ENCODE results near the gene PLXNA4.

PLXNA4 gene

DNA sequence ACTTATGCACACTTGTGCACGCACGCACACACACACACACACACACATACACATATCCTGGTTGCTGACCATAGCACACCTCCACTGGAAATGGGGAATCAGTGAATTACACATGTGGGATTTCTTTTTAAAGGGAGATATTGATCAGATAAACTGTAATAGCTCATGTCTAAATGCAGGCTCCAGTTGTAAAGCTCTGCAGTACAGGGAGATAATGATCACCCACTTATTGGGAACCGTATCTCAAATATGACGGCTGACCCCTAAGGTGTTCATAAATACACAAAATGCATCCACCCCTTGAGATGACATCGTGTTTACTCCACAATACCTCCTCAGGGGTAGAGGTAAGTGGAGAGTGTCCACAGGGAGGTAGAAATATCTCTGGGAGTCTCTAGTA is 79.2 kb downstream of the PLXNA4 start:
- TF ChIP-seq, protein P1, sequence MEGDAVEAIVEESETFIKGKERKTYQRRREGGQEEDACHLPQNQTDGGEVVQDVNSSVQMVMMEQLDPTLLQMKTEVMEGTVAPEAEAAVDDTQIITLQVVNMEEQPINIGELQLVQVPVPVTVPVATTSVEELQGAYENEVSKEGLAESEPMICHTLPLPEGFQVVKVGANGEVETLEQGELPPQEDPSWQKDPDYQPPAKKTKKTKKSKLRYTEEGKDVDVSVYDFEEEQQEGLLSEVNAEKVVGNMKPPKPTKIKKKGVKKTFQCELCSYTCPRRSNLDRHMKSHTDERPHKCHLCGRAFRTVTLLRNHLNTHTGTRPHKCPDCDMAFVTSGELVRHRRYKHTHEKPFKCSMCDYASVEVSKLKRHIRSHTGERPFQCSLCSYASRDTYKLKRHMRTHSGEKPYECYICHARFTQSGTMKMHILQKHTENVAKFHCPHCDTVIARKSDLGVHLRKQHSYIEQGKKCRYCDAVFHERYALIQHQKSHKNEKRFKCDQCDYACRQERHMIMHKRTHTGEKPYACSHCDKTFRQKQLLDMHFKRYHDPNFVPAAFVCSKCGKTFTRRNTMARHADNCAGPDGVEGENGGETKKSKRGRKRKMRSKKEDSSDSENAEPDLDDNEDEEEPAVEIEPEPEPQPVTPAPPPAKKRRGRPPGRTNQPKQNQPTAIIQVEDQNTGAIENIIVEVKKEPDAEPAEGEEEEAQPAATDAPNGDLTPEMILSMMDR (IDR thresholded peaks at IDR 0.05; ENCODE audit: insufficient read depth, low read depth, low read length, missing control alignments), result no peak
- no peak overlapping the region for H3K4me3 ChIP-seq (ENCODE audit: low read depth, low read length)
- no peak for DNase-seq (ENCODE audit: low read depth)

DNA sequence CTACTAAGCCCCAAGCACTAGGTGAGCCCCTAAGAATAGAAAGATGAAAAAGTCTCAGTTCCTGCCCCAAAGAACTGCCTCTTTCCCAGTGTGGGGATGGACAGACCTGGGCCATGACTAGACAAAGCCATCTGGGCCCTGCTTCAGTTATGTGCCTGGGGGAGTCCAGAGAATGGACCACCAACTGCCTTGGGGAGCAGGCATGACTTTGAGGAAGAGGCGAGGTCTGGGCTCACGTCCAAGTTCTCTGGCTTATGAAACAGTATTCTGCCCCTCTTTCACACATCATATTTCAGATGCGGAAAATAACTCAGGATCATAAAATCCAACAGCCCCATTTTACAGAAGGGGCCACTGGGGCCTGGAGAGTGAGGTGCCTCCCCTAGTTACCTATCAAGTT is 80.3 kb downstream of the PLXNA4 start:
- DNase-seq (ENCODE audit: low read depth), result no peak
- TF ChIP-seq, protein P1 (IDR thresholded peaks at IDR 0.05; ENCODE audit: insufficient read depth, low read depth, low read length, missing control alignments), result no peak

DNA sequence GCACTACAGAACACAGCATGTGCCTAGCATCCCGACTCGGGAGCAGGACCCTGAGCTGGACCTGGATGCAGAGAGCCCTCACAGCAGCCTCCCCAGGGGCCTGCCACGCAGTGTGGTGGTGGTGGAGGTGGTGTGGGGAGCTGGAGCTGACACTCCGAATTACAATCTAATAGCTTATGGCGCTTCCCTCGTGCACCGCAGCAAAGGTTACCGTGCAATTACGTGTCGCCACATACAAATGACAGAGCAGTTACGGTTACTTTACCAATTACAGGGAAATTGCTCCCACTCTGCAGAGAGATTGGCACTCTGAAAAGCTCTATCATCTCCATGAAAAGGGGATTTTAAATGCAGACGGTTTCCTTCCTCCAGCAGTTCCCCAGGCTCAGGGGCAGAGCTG is 81.8 kb downstream of the PLXNA4 start:
- H3K4me3 ChIP-seq (ENCODE audit: low read depth, low read length), result no peak overlapping the region
- DNase-seq (ENCODE audit: low read depth), result no peak
- TF ChIP-seq, protein P1 (IDR thresholded peaks at IDR 0.05; ENCODE audit: insufficient read depth, low read depth, low read length, missing control alignments), result no peak

More for the DNA sequence above, 80.3 kb downstream of the PLXNA4 start:
- H3K4me3 ChIP-seq (ENCODE audit: low read depth, low read length), result no peak overlapping the region

DNA sequence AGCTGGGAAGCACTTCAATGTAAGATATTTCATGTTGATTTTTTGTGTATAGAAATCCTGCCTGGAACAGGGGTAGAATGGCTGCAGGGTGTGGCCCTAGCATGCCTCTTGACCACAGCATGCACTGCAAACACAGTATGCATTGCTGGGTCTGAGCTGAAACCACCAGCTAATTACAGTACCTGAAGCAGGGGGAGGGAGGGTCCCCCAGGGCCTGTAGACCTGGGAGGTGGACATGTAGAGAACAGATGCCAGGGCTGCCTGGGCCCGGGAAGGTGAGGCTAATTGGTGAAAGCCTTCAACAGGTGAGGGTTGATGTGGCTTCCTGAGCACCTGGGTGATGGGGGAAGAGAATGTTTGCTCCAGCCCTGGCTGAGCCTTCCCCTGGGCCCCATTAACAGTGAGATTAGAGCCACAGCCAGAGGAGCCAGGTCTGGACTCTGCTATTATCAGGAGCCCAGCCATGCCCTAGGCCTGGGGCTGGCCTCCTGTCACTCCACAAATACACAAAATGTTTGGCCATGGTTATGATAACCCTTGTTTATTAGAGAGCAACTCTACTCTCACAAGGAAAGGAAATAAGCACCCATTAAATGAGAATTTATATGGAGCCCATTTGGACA is 83.3 kb downstream of the PLXNA4 start:
- TF ChIP-seq, protein P1 (IDR thresholded peaks at IDR 0.05; ENCODE audit: insufficient read depth, low read depth, low read length, missing control alignments), result no peak
- no peak for DNase-seq (ENCODE audit: low read depth)
- H3K4me3 ChIP-seq (ENCODE audit: low read depth, low read length), result no peak overlapping the region

DNA sequence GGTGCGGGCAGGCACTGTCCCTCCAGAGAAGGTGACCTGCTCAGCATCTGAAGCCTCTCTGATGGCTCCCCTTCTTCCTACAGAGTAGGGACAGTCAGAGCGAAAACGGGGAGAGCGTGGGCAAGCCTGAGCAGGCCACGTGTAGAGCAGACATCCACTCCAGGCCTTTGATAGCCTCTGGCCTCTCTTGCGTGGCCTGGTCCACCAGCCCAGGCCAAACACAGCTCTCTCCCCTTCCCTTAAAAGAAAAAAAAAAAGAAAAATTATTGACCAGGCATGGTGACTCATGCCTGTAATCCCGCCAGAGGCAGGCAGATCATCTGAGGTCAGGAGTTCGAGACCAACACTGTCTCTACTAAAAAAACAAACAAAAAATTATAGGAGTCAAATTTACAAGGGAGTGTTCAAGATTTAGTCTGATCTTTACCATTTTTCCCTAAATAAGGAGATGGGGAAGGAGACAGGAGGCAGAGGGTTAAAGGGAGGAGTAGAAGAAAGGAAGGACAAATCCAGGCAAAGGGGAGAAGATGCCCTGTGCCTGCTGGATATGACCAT is 84.8 kb downstream of the PLXNA4 start:
- DNase-seq (ENCODE audit: low read depth), result no peak
- no peak overlapping the region for H3K4me3 ChIP-seq (ENCODE audit: low read depth, low read length)
- TF ChIP-seq, protein P1 (IDR thresholded peaks at IDR 0.05; ENCODE audit: insufficient read depth, low read depth, low read length, missing control alignments), result no peak

DNA sequence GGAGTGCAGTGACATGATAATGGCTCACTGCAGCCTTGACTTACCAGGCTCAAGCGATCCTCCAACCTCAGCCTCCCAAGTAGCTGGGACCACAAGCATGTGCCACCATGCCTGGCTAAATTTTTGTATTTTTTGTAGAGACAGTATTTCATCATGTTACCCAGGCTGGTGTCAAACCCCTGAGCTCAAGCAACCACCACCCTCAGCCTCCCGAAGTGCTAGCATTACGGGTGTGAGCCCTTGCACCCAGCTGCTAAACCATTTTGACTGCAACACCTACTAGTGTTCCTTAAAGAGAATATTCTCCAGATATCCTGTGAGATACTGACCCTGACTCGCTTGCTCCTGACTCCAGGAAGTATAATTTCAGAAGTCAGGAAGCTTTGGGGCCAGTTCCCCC is 85.8 kb downstream of the PLXNA4 start:
- TF ChIP-seq, protein P1 (IDR thresholded peaks at IDR 0.05; ENCODE audit: insufficient read depth, low read depth, low read length, missing control alignments), result no peak
- no peak for DNase-seq (ENCODE audit: low read depth)
- no peak overlapping the region for H3K4me3 ChIP-seq (ENCODE audit: low read depth, low read length)

DNA sequence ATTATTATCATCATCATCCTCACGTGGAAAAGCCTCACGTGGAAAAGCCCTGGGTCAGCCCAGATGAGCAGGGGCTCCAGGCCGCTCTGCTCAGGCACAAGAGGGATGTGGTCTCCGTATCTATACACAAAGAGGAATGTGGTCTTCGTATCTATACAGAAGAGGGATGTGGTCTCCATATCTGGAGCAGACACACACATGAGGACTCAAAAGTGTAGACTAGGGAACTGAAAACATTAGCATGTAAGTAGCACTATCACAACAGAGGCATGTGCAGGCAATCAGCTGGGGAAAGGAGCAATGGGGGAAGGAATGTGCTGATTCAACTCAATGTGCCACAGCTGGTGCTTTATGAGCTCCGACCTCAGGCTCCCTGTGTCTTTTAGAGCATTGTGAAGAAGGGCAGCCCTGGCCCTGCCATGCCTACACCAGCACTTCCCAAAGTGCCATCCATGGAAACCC is 86.5 kb downstream of the PLXNA4 start:
- H3K4me3 ChIP-seq (ENCODE audit: low read depth, low read length), result no peak overlapping the region
- no peak for DNase-seq (ENCODE audit: low read depth)
- TF ChIP-seq, protein P1 (IDR thresholded peaks at IDR 0.05; ENCODE audit: insufficient read depth, low read depth, low read length, missing control alignments), result no peak

Measured in GM12865 (cell line).